BJ (cell line): Measurements from ENCODE around the gene SPOCD1. TPM values are rescaled to one million over a fixed set of nuclear protein-coding genes. Genes with fewer than 3 reads are reported as not detected.

ENCODE experiments used
- CTCF ChIA-PET: fragments of 350-600 bp; formaldehyde crosslinking; extraction: SDS; loops from one replicate; lab custom pipeline; 2021; ENCODE audit warnings: antibody characterized with exemption, inconsistent platforms; lab: Yijun Ruan, JAX
- POLR2A ChIA-PET: fragments of 300-600 bp; sonication (Branson Sonifier 250); formaldehyde crosslinking; extraction: SDS; loops from one replicate; lab custom pipeline; 2021; ENCODE audit warnings: antibody characterized with exemption; lab: Charles Lee
- DNase-seq: peaks from one replicate; pipeline ENCODE4 v3.0.0-alpha.2; 2011; ENCODE audit warnings: low read depth
- H3K27me3 ChIP-seq: 2 replicates; pipeline ENCODE4 v1.6.0; 2011; ENCODE audit warnings: low read length; ENCODE audit not compliant: control insufficient read depth, insufficient read depth
- H3K36me3 ChIP-seq: 2 replicates; pipeline ENCODE4 v1.5.1; 2011; ENCODE audit warnings: low read length; ENCODE audit not compliant: control insufficient read depth, insufficient read depth
- H3K4me3 ChIP-seq: 2 replicates; pipeline ENCODE4 v1.5.1; 2011; ENCODE audit warnings: low read depth, mild to moderate bottlenecking, control low read depth, low read length
- CTCF ChIP-seq: IDR thresholded peaks from 2 replicates; pipeline ENCODE4 v1.5.1; 2011; ENCODE audit warnings: low read depth, mild to moderate bottlenecking, control low read depth, inconsistent platforms, low read length, moderate library complexity; ENCODE audit not compliant: insufficient read depth
- polyA plus RNA-seq: library from polyadenylated mRNA; depleted of rRNA; stranded (reverse); fragments of >200 nt; gene quantifications from 2 replicates; pipeline ENCODE4 v1.2.3, GENCODE V29; 2011

Gene SPOCD1
- polyA plus RNA-seq, 1 experiment, result 169 TPM

DNA sequence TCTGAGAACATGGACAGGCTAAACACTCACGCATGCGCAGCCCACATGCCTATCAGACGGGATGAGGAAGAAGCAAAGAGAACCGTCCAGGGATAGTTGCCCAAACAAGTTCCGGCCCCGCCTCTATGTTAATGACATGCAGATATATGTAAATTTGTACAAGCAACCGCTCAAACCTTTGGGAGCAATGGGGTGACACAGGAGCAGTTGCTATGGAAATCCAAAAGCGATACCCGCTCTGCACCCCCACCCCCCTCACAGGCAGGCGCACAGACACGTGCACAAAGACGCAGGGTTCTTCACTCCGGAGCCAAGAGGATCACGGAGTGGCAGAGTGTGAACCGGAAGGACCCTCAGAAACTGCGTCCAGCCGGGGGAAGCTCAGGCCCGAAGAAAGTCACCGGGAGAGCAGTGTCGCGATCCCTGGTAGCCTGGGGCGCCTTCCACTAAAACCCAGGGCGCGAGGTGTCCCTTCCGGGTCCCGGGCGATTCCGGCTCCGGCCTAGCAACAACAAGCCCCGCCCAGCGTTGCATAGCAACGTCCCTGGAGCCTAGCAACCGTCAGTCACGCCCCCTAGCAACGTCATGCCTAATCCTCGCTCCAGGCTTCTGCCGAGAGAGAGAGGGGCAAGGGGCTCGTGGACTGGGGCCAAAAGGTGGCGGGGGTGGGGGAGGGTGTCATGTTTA, 27.5 kb downstream of the SPOCD1 start:
- ChIA-PET CTCF (interaction anchor here (0.7 to 4.6 kb wide), 50 partner anchors 9 to 367 kb away, joined by 3 to 53 read pairs (median 6); partner anchors contain the start of genes COL16A1, PTP4A2, SPOCD1 and TINAGL1), POLR2A (interaction anchor here (0.5 to 0.7 kb wide), 4 partner anchors 33 to 564 kb away, joined by 3 to 6 read pairs (median 4); no protein-coding TSS in a partner anchor)
- TF ChIP-seq CTCF, result no peak
- DNase-seq, result peak; percentile 50
- Histone ChIP-seq H3K36me3 (peaks cover 10% of the 10 kb centered on the region), H3K27me3 (no peaks in the 10 kb centered on the region), H3K4me3 (peak overlapping the region; percentile 55)

GRCh38 chr1:31787786-31788137, 28.1 kb downstream of the SPOCD1 start:
- H3K4me3 ChIP-seq, result no peak overlapping the region
- no peak for TF ChIP-seq CTCF
- DNase-seq, result no peak
- H3K36me3 ChIP-seq, result peaks cover 6% of the 10 kb centered on the region
- POLR2A ChIA-PET, result no interaction called here
- CTCF ChIA-PET, result interaction anchor here (1.1 to 4.6 kb wide), 15 partner anchors 9 to 238 kb away, joined by 3 to 53 read pairs (median 10); partner anchors contain the start of gene SPOCD1
- H3K27me3 ChIP-seq, result no peaks in the 10 kb centered on the region

DNA sequence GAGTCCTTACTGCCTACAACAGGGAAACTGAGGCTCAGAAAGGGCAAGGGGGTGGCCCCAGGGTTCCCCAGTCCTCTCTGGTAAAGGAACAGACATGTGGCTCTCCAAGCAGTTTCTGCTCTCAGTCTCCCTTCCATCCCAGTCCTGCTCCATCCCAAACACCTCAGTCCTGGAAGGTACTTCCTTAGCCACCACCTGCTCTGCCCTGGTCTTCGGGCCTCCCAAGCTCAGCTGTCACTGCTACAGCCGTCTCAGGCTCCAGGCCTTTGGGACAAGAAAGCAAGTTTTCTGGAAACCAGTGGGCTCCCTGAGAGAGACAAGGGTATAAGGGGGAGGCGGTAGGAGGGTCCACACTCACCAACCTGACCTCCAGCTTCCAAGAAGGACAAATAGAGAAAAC, 28.6 kb downstream of the SPOCD1 start:
- no peak for TF ChIP-seq CTCF
- Histone ChIP-seq H3K4me3 (no peak overlapping the region), H3K27me3 (no peaks in the 10 kb centered on the region), H3K36me3 (peaks cover 6% of the 10 kb centered on the region)
- CTCF ChIA-PET, result interaction anchor here (1.5 to 4.6 kb wide), 5 partner anchors 9 to 238 kb away, joined by 4 to 53 read pairs (median 14); no protein-coding TSS in a partner anchor
- DNase-seq, result no peak
- POLR2A ChIA-PET, result no interaction called here

- no peak for TF ChIP-seq CTCF
- DNase-seq, result no peak
- H3K4me3 ChIP-seq, result no peak overlapping the region
- ChIA-PET POLR2A (no interaction called here), CTCF (interaction anchor here (1.5 to 4.6 kb wide), 3 partner anchors 8 to 120 kb away, joined by 4 to 53 read pairs (median 46); no protein-coding TSS in a partner anchor)
- peaks cover 4% of the 10 kb centered on the region; the same call in 1 of the 2 replicates for H3K36me3 ChIP-seq
- no peaks in the 10 kb centered on the region for H3K27me3 ChIP-seq
Observed at GRCh38 chr1:31786366-31787060, 29.3 kb downstream of the SPOCD1 start.

- no peaks in the 10 kb centered on the region for H3K27me3 ChIP-seq
- ChIA-PET POLR2A (no interaction called here), CTCF (interaction anchor here (2.5 kb wide), 1 partner anchor 40 kb away, joined by 8 read pairs; no protein-coding TSS in a partner anchor)
- DNase-seq, result no peak
- H3K4me3 ChIP-seq, result no peak overlapping the region
- no peaks in the 10 kb centered on the region; the same call in 1 of the 2 replicates for H3K36me3 ChIP-seq
- no peak for TF ChIP-seq CTCF
Observed at GRCh38 chr1:31785947-31786290, 29.9 kb downstream of the SPOCD1 start.
